Astrocyte (in vitro differentiated cells and primary cell): ENCODE results near the gene B4GALNT2.

Source experiments
- EZH2 ChIP-seq: IDR thresholded peaks from 2 replicates; pipeline ENCODE4 v1.6.1; 2012; ENCODE audit warnings: mild to moderate bottlenecking, low read length, inconsistent platforms; ENCODE audit not compliant: insufficient read depth
- TF ChIP-seq, protein P1 (sequence below): IDR thresholded peaks from 2 replicates; pipeline ENCODE4 v1.5.1; 2011; ENCODE audit warnings: low read depth, mild to moderate bottlenecking, inconsistent platforms, low read length, moderate library complexity; ENCODE audit not compliant: insufficient read depth

DNA sequence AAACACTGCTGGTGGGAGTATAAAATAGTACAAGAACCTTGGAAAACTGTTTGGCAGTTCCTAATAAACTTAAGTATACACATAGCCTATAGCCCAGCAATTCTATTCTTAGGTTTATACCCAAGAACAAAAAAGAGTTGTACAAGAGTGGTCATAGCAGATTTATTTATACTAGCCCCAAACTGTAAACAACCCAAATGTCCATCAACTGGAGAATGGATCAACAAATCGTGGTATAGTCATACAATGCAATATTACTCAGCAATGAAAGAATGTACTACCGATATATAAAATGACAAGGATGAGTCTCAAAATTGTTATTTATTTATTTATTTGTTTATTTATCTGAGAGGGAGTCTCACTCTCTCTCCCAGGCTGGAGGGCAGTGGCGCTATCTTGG is 54.7 kb downstream of the B4GALNT2 start:
- no peak for TF ChIP-seq EZH2
- TF ChIP-seq, protein P1, sequence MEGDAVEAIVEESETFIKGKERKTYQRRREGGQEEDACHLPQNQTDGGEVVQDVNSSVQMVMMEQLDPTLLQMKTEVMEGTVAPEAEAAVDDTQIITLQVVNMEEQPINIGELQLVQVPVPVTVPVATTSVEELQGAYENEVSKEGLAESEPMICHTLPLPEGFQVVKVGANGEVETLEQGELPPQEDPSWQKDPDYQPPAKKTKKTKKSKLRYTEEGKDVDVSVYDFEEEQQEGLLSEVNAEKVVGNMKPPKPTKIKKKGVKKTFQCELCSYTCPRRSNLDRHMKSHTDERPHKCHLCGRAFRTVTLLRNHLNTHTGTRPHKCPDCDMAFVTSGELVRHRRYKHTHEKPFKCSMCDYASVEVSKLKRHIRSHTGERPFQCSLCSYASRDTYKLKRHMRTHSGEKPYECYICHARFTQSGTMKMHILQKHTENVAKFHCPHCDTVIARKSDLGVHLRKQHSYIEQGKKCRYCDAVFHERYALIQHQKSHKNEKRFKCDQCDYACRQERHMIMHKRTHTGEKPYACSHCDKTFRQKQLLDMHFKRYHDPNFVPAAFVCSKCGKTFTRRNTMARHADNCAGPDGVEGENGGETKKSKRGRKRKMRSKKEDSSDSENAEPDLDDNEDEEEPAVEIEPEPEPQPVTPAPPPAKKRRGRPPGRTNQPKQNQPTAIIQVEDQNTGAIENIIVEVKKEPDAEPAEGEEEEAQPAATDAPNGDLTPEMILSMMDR = no peak
